PC-9 (cell line): ENCODE results near the gene DCAF17. TPM values are rescaled to one million over a fixed set of nuclear protein-coding genes. Genes with fewer than 3 reads are reported as not detected.
A peak's percentile ranks its signal among the peaks of the same experiment; 100 is the strongest.

Experiments
- BruUV-seq: library from RNA; stranded (reverse); fragments of 400-500 nt; replicated peaks from 2 replicates; lab custom pipeline; 2021; lab: Mats Ljungman, UMichigan
- CTCF ChIA-PET: fragments of 300-600 bp; sonication (Branson Sonifier 250); formaldehyde crosslinking; loops from one replicate; lab custom pipeline; 2022; ENCODE audit warnings: antibody characterized with exemption; lab: Charles Lee
- POLR2A ChIA-PET: fragments of 300-600 bp; sonication (Branson Sonifier 250); formaldehyde crosslinking; loops from one replicate; lab custom pipeline; 2022; ENCODE audit warnings: antibody characterized with exemption; ENCODE audit not compliant: unreplicated experiment; lab: Charles Lee
- DNase-seq, 2 experiments: peaks; one replicate each; pipeline versions ENCODE4 v3.0.0 to v3.0.0-alpha.2; 2015 to 2022; ENCODE audit warnings: mixed read lengths in 1 of 2
- H2AFZ ChIP-seq: fragments of 200-600 bp; sonication (generic); 2 replicates; pipeline ENCODE4 v1.8.1; 2017; ENCODE audit warnings: antibody characterized with exemption
- H3F3A ChIP-seq: fragments of 200-600 bp; sonication (generic); 2 replicates; pipeline ENCODE4 v1.8.1; 2017; ENCODE audit warnings: antibody characterized with exemption, mild to moderate bottlenecking, low read depth; ENCODE audit not compliant: insufficient read depth
- H3K27ac ChIP-seq: fragments of 200-600 bp; sonication (generic); 2 replicates; pipeline ENCODE4 v1.6.1; 2016; ENCODE audit warnings: mixed run types
- H3K27me3 ChIP-seq: fragments of 200-600 bp; sonication (generic); 2 replicates; pipeline ENCODE4 v1.6.1; 2016; ENCODE audit warnings: low read depth, mixed run types; ENCODE audit not compliant: insufficient read depth
- H3K36me3 ChIP-seq: fragments of 200-600 bp; sonication (generic); 2 replicates; pipeline ENCODE4 v1.6.1; 2016; ENCODE audit warnings: low read depth, mixed run types
- H3K4me1 ChIP-seq: fragments of 200-600 bp; sonication (generic); replicated peaks from 2 replicates; pipeline ENCODE4 v1.6.1; 2016; ENCODE audit warnings: mixed run types; ENCODE audit not compliant: insufficient read depth
- H3K4me2 ChIP-seq: fragments of 200-600 bp; sonication (generic); 2 replicates; pipeline ENCODE4 v1.6.1; 2017; ENCODE audit warnings: mixed run types
- H3K4me3 ChIP-seq: fragments of 200-600 bp; sonication (generic); 2 replicates; pipeline ENCODE4 v1.6.1; 2016; ENCODE audit warnings: mixed run types
- H3K79me2 ChIP-seq: fragments of 200-600 bp; sonication (generic); 2 replicates; pipeline ENCODE4 v1.6.1; 2017; ENCODE audit warnings: low read depth, mixed run types
- H3K9me2 ChIP-seq: fragments of 200-600 bp; sonication (generic); 2 replicates; pipeline ENCODE4 v1.8.1; 2017; ENCODE audit warnings: mild to moderate bottlenecking; ENCODE audit not compliant: insufficient read depth
- H3K9me3 ChIP-seq: fragments of 200-600 bp; sonication (generic); 2 replicates; pipeline ENCODE4 v1.8.1; 2016; ENCODE audit warnings: low read depth; ENCODE audit not compliant: insufficient read depth
- H4K20me1 ChIP-seq: fragments of 200-600 bp; sonication (generic); 2 replicates; pipeline ENCODE4 v1.8.1; 2017; ENCODE audit not compliant: insufficient read depth
- EZH2 ChIP-seq: fragments of 200-600 bp; sonication (generic); IDR thresholded peaks from 2 replicates; pipeline ENCODE4 v1.8.0; 2017; ENCODE audit warnings: antibody characterized with exemption, low read depth
- intact Hi-C: fragments of 100-400 bp; cut with micrococcal nuclease; formaldehyde crosslinking; loops from one replicate; pipeline ENCODE4 v1.10.0; 2022; ENCODE audit not compliant: unreplicated experiment
- total RNA-seq: library from RNA; stranded (reverse); gene quantifications from 2 replicates; pipeline ENCODE4 v1.2.3, GENCODE V29; 2021
- TF ChIP-seq, protein P1 (sequence below): fragments of 200-600 bp; sonication (generic); conservative IDR thresholded peaks from 2 replicates; pipeline ENCODE4 v1.6.1; 2017; ENCODE audit warnings: mixed run types, antibody characterized with exemption, mild to moderate bottlenecking, moderate library complexity

Gene DCAF17
- total RNA-seq, 1 experiment from 2014 or later = 22.0 TPM

- Histone ChIP-seq H3K27ac (peak overlapping the region; percentile 81), H3K4me2 (peak overlapping the region; percentile 84), H3K4me1 (peaks cover 21% of the 10 kb centered on the region), H3K79me2 (peaks cover 29% of the 10 kb centered on the region), H3F3A (peaks cover 23% of the 10 kb centered on the region), H3K36me3 (no peaks in the 10 kb centered on the region), H3K9me2 (no peaks in the 10 kb centered on the region), H2AFZ (peak overlapping the region; percentile 92), H4K20me1 (no peaks in the 10 kb centered on the region), H3K4me3 (peak overlapping the region; percentile 83), H3K27me3 (no peaks in the 10 kb centered on the region), H3K9me3 (no peaks in the 10 kb centered on the region)
- peak; percentile 71 to 79 for DNase-seq
- ChIA-PET POLR2A (no interaction called here), CTCF (no interaction called here)
- TSS peak; percentile 36 for BruUV-seq
- no peak for TF ChIP-seq EZH2
- TF ChIP-seq, protein P1, sequence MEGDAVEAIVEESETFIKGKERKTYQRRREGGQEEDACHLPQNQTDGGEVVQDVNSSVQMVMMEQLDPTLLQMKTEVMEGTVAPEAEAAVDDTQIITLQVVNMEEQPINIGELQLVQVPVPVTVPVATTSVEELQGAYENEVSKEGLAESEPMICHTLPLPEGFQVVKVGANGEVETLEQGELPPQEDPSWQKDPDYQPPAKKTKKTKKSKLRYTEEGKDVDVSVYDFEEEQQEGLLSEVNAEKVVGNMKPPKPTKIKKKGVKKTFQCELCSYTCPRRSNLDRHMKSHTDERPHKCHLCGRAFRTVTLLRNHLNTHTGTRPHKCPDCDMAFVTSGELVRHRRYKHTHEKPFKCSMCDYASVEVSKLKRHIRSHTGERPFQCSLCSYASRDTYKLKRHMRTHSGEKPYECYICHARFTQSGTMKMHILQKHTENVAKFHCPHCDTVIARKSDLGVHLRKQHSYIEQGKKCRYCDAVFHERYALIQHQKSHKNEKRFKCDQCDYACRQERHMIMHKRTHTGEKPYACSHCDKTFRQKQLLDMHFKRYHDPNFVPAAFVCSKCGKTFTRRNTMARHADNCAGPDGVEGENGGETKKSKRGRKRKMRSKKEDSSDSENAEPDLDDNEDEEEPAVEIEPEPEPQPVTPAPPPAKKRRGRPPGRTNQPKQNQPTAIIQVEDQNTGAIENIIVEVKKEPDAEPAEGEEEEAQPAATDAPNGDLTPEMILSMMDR = no peak
- intact Hi-C loops = loop anchor here (2.0 to 10.0 kb wide), 4 partner anchors 249 to 595 kb away; partner anchors contain the start of genes GORASP2 and TLK1
These were observed 89.3 kb downstream of the DCAF17 start for GRCh38 chr2:171523088-171524017.

GRCh38 chr2:171524018-171524401, 90.0 kb downstream of the DCAF17 start:
- ChIA-PET CTCF (no interaction called here), POLR2A (no interaction called here)
- peaks cover 21% of the 10 kb centered on the region for H3K4me1 ChIP-seq
- peak overlapping the region; percentile 92 for H2AFZ ChIP-seq
- BruUV-seq = TSS peak; percentile 47
- peak; percentile 80 to 97 for DNase-seq
- peaks cover 23% of the 10 kb centered on the region for H3F3A ChIP-seq
- no peaks in the 10 kb centered on the region for H3K36me3 ChIP-seq
- H3K27me3 ChIP-seq = no peaks in the 10 kb centered on the region
- H3K4me2 ChIP-seq = peak overlapping the region; percentile 84
- no peaks in the 10 kb centered on the region for H3K9me3 ChIP-seq
- TF ChIP-seq, protein P1 = no peak
- TF ChIP-seq EZH2 = no peak
- no peaks in the 10 kb centered on the region for H4K20me1 ChIP-seq
- no peaks in the 10 kb centered on the region for H3K9me2 ChIP-seq
- H3K4me3 ChIP-seq = peak overlapping the region; percentile 83
- intact Hi-C loops = loop anchor here (5.0 to 10.0 kb wide), 2 partner anchors 249 to 362 kb away; partner anchors contain the start of gene TLK1
- peak overlapping the region; percentile 81 for H3K27ac ChIP-seq
- H3K79me2 ChIP-seq = peaks cover 29% of the 10 kb centered on the region

GRCh38 chr2:171529914-171530313, 95.9 kb downstream of the DCAF17 start:
- BruUV-seq = no TSS peak
- H3F3A ChIP-seq = 0 out of 2 replicates have a peak, but pooled peaks cover under 1% of the 10 kb centered on the region
- POLR2A ChIA-PET = interaction anchor here (1.1 kb wide), 1 partner anchor 106 kb away, joined by 4 read pairs; no protein-coding TSS in a partner anchor
- no peak overlapping the region for H2AFZ ChIP-seq
- intact Hi-C loops = loop anchor here (10.0 kb wide), 1 partner anchor 255 kb away; no protein-coding TSS in a partner anchor
- TF ChIP-seq, protein P1 = peak; percentile 81
- TF ChIP-seq EZH2 = no peak
- DNase-seq = peak in 1 of 2 experiments; percentile 31
- CTCF ChIA-PET = no interaction called here
- no peak overlapping the region for H3K4me2 ChIP-seq
- peaks cover 3% of the 10 kb centered on the region; the same call in 1 of the 2 replicates for H3K4me1 ChIP-seq
- peaks cover 33% of the 10 kb centered on the region for H3K79me2 ChIP-seq
- H3K9me2 ChIP-seq = no peaks in the 10 kb centered on the region
- H3K4me3 ChIP-seq = no peak overlapping the region
- no peaks in the 10 kb centered on the region for H4K20me1 ChIP-seq
- no peaks in the 10 kb centered on the region for H3K27me3 ChIP-seq
- no peaks in the 10 kb centered on the region for H3K36me3 ChIP-seq
- H3K27ac ChIP-seq = no peak overlapping the region
- H3K9me3 ChIP-seq = peaks cover 5% of the 10 kb centered on the region; the same call in 1 of the 2 replicates
